ENCODE measurements around the gene LZTR1.
"Not testable (repeated sequence)": the region's sequence is repeated elsewhere in the genome, so short reads cannot be mapped to it uniquely, and the experiment has no call there.

The LZTR1 gene

DNA sequence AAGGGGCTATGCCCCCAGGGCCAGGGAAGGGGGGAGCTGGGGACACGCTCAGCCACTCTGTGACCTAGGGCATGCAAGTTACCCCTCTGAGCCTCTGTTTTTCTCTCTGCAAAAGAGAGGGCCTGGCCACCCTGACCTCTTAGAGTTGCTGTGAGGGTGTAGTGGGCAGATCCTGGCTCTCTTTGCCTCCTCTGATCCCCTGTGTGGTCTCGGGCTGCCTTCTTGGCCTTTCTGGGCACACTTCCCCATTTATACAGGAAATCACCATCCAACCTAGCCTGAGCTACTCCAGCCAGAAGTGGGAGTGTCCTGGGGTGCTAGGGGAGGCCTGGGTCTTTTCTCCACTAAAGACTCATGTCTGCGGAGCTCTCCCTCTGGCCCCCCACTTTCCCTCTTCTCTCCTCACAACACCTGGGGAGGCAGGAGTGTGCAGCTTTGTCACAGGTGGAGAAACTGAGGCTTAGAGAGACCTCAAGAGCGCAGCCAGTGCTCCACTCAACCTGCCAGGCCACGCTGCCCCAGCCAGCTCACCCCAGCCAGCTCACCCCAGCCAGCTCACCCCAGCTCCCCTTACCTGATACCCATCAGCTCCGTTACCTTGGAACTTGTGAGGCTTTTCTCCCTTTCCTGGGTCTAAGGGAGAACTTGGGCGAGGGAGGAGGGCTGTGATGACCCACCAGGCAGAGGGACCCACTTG lies 13.7 kb upstream of the LZTR1 start:
- H3K4me3 ChIP-seq (ENCODE audit: low read depth, low read length), result no peak overlapping the region
- H3K9ac ChIP-seq (ENCODE audit: low read length), result peak overlapping the region; percentile 16
- H3K27me3 ChIP-seq (ENCODE audit: control insufficient read depth, insufficient read depth, low read length), result peaks cover 76% of the 10 kb centered on the region
- H3K27ac ChIP-seq (ENCODE audit: low read depth, low read length), result no peak overlapping the region
- peaks cover 13% of the 10 kb centered on the region for H3K4me1 ChIP-seq (ENCODE audit: control insufficient read depth, insufficient read depth, low read length)
- H3K36me3 ChIP-seq (ENCODE audit: control insufficient read depth, insufficient read depth, low read length), result no peaks in the 10 kb centered on the region
- no peaks in the 10 kb centered on the region for H3K9me3 ChIP-seq (ENCODE audit: control insufficient read depth, insufficient read depth, low read depth, low read length)

DNA sequence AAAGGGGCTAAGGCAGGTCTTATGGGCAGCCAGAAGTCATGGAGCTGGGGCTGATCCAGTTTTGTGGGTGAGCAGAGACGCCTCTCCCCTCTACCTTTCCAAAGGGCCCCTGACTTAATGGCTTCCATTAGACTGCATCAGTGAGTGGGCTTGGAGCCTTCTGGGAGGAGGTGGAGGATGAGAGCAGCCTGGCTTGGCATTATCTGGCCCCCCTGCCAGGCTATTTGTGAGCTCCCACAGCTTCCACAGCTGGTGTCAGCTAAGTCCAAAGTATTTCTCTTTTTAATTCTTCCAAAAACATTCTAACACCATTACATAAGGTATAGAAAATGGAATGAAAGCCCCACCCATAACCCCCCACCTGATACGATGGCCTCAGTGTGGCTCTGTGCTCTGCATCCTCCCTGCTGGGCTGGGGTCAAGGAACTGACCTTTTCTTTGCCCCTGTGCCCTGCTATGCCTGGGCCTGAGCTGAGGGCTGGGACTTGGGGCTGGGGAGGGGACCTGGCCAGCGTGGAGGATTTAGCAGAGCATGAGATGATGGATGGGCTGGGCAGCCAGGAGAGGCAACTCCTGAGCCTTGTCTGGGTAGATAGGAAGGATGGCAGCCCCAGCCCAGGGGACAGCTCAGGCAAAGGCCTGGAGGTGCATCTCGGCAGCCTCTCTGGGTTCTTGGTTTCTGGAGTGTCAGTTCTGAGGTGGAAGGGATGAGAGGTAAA lies 11.0 kb upstream of the LZTR1 start:
- Histone ChIP-seq H3K36me3 (ENCODE audit: control insufficient read depth, insufficient read depth, low read length) (no peaks in the 10 kb centered on the region), H3K27me3 (ENCODE audit: control insufficient read depth, insufficient read depth, low read length) (peaks cover 70% of the 10 kb centered on the region), H3K9ac (ENCODE audit: low read length) (no peak overlapping the region), H3K4me3 (ENCODE audit: low read depth, low read length) (no peak overlapping the region), H3K27ac (ENCODE audit: low read depth, low read length) (no peak overlapping the region), H3K4me1 (ENCODE audit: control insufficient read depth, insufficient read depth, low read length) (peaks cover 9% of the 10 kb centered on the region), H3K9me3 (ENCODE audit: control insufficient read depth, insufficient read depth, low read depth, low read length) (no peaks in the 10 kb centered on the region)

DNA sequence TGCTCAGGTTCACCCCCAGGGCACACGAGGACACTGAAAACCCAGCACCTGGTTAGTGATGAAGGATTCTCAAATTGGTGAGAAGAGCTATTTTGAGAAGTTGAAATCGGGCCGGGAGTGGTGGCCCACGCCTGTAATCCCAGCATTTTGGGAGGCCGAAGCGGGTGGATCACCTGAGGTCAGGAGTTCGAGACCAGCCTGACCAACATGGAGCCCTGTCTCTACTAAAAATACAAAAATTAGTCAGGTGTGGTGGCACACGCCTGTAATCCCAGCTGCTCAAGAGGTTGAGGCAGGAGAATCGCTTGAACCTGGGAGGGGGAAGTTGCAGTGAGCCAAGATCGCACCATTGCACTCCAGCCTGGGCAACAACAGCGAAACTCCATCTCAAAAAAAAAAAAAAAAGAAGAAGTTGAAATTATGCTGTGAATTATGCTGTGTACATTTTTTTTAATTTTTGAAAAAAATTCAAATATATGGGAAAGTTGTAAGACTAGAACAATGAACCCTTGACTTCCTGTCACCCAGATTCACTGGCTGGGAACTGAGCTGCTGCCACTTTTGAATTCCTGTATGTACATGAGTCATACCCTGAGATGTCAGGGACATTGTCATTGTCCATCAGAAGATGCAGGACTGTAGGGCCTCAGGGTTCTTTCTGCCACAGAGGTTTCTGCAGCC lies 9.9 kb upstream of the LZTR1 start:
- peaks cover 69% of the 10 kb centered on the region for H3K27me3 ChIP-seq (ENCODE audit: control insufficient read depth, insufficient read depth, low read length)
- H3K27ac ChIP-seq (ENCODE audit: low read depth, low read length); H3K4me1 ChIP-seq (ENCODE audit: control insufficient read depth, insufficient read depth, low read length); H3K36me3 ChIP-seq (ENCODE audit: control insufficient read depth, insufficient read depth, low read length); H3K9ac ChIP-seq (ENCODE audit: low read length); H3K4me3 ChIP-seq (ENCODE audit: low read depth, low read length); H3K9me3 ChIP-seq (ENCODE audit: control insufficient read depth, insufficient read depth, low read depth, low read length): not testable (repeated sequence)

DNA sequence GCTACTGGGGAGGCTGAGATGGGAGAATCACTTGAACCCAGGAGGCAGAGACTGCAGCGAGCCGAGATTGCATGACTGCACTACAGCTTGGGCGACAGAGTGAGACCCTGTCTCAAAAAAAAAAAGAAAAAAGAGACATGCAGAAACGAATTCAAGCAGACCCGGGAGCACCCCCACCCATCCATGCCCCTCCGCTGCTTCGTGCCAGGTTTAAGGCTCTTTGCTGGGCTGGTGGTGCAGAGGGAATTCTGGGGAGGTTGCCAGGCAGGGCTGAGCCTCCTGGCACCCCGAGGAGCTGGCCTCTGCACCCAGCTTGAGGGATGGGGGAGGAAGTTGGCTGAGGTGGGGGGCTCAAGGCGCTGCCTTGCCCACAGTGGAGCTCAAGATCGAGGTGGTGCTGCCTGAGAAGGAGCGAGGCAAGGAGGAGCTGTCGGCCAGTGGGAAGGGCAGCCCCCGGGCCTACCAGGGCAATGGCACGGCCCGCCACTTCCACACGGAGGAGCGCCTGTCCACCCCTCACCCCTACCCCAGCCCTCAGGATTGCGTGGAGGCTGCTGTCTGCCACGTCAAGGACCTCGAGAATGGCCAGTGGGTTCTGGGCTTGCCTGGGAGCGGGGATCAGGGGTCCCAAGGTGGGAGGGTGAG lies 9.0 kb upstream of the LZTR1 start:
- Histone ChIP-seq H3K9ac (ENCODE audit: low read length) (no peak overlapping the region), H3K4me1 (ENCODE audit: control insufficient read depth, insufficient read depth, low read length) (peaks cover 3% of the 10 kb centered on the region), H3K9me3 (ENCODE audit: control insufficient read depth, insufficient read depth, low read depth, low read length) (0 out of 2 replicates have a peak, but pooled peaks cover 2% of the 10 kb centered on the region), H3K4me3 (ENCODE audit: low read depth, low read length) (no peak overlapping the region), H3K27ac (ENCODE audit: low read depth, low read length) (no peak overlapping the region), H3K27me3 (ENCODE audit: control insufficient read depth, insufficient read depth, low read length) (peaks cover 69% of the 10 kb centered on the region), H3K36me3 (ENCODE audit: control insufficient read depth, insufficient read depth, low read length) (no peaks in the 10 kb centered on the region)

DNA sequence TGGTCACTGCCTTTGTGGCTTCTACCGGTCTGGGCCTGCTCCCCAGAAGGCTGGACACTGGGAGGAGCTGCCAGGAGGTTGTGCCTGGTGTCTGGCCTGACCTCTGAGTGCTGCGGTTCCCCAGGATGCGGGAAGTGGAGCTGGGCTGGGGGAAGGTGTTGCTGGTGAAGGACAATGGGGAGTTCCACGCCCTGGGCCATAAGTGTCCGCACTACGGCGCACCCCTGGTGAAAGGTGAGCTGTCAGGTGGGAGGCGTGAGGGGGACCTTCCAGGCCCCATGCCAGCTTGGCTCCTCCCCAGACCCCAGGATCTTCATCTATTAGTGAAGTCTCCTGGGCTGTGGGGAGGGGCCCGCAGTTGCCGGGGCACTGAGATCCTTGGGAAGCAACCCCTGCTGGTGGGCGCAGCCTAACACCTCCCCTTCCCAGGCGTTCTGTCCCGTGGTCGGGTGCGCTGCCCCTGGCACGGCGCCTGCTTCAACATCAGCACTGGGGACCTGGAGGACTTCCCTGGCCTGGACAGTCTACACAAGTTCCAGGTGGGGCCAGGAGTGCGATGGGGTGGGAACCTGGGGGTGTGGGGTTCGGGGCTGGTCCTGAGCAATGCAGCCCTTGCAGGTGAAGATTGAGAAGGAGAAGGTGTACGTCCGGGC lies 8.3 kb upstream of the LZTR1 start:
- Histone ChIP-seq H3K9me3 (ENCODE audit: control insufficient read depth, insufficient read depth, low read depth, low read length) (peaks cover 8% of the 10 kb centered on the region), H3K4me1 (ENCODE audit: control insufficient read depth, insufficient read depth, low read length) (no peaks in the 10 kb centered on the region; the same call in 1 of the 2 replicates), H3K36me3 (ENCODE audit: control insufficient read depth, insufficient read depth, low read length) (no peaks in the 10 kb centered on the region), H3K9ac (ENCODE audit: low read length) (no peak overlapping the region), H3K27ac (ENCODE audit: low read depth, low read length) (no peak overlapping the region), H3K4me3 (ENCODE audit: low read depth, low read length) (no peak overlapping the region), H3K27me3 (ENCODE audit: control insufficient read depth, insufficient read depth, low read length) (peaks cover 68% of the 10 kb centered on the region)

DNA sequence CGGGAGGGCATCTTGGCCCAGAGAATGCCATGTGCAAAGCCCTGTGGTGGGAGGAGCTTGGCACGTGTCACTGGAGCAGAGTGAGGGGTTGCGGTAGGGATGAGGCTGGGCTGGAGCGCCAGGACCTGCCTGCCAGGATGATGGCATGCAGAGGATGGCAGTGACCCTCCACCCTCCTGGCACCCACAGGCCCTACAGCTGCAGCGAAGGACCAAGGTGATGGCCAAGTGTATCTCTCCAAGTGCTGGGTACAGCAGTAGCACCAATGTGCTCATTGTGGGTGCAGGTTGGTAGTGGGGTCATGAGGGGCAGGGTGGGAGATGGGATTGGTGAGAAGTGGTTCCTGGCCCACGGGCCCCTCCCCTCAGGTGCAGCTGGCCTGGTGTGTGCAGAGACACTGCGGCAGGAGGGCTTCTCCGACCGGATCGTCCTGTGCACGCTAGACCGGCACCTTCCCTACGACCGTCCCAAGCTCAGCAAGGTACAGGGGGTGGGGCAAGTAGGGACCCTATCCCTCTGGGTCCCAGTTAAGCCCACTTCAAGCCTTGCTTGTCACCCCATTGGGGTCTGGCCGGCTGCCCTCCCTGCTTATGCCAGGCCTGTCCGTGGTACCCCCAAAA lies 7.7 kb upstream of the LZTR1 start:
- H3K27me3 ChIP-seq (ENCODE audit: control insufficient read depth, insufficient read depth, low read length), result peaks cover 66% of the 10 kb centered on the region
- H3K36me3 ChIP-seq (ENCODE audit: control insufficient read depth, insufficient read depth, low read length), result no peaks in the 10 kb centered on the region
- no peak overlapping the region for H3K4me3 ChIP-seq (ENCODE audit: low read depth, low read length)
- no peak overlapping the region for H3K9ac ChIP-seq (ENCODE audit: low read length)
- H3K27ac ChIP-seq (ENCODE audit: low read depth, low read length), result no peak overlapping the region
- H3K9me3 ChIP-seq (ENCODE audit: control insufficient read depth, insufficient read depth, low read depth, low read length), result peaks cover 12% of the 10 kb centered on the region
- no peaks in the 10 kb centered on the region; the same call in 1 of the 2 replicates for H3K4me1 ChIP-seq (ENCODE audit: control insufficient read depth, insufficient read depth, low read length)

DNA sequence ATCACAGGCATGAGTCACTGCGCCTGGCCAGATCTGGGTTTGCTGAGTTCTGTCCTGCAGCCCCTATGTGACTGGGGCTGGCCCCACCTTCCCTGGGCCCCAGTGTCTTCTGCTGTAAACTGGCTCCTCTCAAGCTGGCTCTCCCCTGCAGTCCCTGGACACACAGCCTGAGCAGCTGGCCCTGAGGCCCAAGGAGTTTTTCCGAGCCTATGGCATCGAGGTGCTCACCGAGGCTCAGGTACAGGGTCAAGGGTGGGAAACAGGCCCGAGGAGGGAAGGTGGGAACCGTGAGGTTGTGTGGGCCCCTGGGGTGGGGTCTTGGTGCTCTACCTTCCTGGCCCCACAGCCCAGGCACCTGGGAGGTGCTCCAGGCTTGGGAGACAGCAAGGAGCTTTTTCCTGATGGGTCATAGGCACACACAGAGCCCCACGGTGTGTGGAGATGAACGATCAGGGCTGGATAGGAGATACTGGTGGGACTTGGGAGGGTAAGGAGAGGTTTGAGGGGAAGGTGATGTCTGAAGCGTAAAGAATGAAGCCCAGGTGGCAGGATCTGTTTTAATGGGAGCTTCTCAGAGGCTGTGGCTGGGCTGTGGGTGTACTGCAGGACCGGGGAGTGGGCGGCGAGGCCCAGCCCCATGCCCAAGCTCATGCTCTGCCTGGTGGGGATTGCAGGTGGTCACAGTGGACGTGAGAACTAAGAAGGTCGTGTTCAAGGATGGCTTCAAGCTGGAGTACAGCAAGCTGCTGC lies 6.4 kb upstream of the LZTR1 start:
- H3K9me3 ChIP-seq (ENCODE audit: control insufficient read depth, insufficient read depth, low read depth, low read length), result peaks cover 12% of the 10 kb centered on the region
- H3K9ac ChIP-seq (ENCODE audit: low read length), result no peak overlapping the region
- no peaks in the 10 kb centered on the region for H3K36me3 ChIP-seq (ENCODE audit: control insufficient read depth, insufficient read depth, low read length)
- H3K27ac ChIP-seq (ENCODE audit: low read depth, low read length), result no peak overlapping the region
- H3K27me3 ChIP-seq (ENCODE audit: control insufficient read depth, insufficient read depth, low read length), result peaks cover 67% of the 10 kb centered on the region
- H3K4me1 ChIP-seq (ENCODE audit: control insufficient read depth, insufficient read depth, low read length), result peaks cover 8% of the 10 kb centered on the region
- no peak overlapping the region for H3K4me3 ChIP-seq (ENCODE audit: low read depth, low read length)

DNA sequence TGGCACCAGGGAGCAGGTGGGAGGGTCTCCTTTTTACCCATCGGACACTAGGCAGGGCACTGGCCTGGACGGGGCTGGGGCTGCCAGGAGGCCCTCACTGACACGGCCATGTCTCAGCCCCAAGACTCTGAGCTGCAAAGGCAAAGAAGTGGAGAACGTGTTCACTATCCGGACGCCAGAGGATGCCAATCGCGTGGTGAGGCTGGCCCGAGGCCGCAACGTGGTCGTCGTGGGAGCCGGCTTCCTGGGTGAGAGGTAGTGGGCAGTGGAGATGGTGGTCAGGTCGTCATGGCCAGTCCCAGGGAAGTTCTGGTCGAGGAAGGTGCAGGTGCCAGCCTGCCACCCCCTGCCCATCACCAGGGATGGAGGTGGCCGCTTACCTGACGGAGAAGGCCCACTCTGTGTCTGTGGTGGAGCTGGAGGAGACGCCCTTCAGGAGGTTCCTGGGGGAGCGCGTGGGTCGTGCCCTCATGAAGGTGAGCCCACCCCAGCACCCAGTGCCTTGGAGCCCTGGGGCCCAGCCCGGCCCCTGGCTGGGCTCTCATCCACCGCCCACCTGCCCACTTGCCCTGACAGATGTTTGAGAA lies 5.7 kb upstream of the LZTR1 start:
- no peak overlapping the region for H3K27ac ChIP-seq (ENCODE audit: low read depth, low read length)
- peaks cover 63% of the 10 kb centered on the region for H3K27me3 ChIP-seq (ENCODE audit: control insufficient read depth, insufficient read depth, low read length)
- peaks cover 10% of the 10 kb centered on the region for H3K4me1 ChIP-seq (ENCODE audit: control insufficient read depth, insufficient read depth, low read length)
- H3K36me3 ChIP-seq (ENCODE audit: control insufficient read depth, insufficient read depth, low read length), result no peaks in the 10 kb centered on the region
- H3K9me3 ChIP-seq (ENCODE audit: control insufficient read depth, insufficient read depth, low read depth, low read length), result peaks cover 12% of the 10 kb centered on the region
- no peak overlapping the region for H3K4me3 ChIP-seq (ENCODE audit: low read depth, low read length)
- no peak overlapping the region for H3K9ac ChIP-seq (ENCODE audit: low read length)

DNA sequence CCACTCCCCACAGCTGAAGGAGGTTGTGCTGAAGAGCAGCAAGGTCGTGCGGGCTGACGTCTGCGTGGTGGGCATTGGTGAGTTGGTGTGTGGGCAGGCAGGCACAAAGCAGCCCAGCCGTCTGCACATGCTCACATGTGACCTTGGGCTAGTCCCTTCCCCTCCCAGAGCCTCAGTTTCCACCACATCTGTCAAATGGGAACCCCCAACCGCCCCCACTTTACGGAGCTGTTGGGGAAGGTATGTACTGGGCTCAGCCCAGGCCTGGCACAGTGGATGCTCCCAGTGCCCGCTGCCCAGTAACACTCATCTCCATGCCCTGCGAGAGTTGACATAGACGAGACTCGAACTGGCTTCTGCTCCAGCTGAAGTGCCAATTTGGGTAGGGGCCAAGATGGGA lies 5.1 kb upstream of the LZTR1 start:
- peaks cover 61% of the 10 kb centered on the region for H3K27me3 ChIP-seq (ENCODE audit: control insufficient read depth, insufficient read depth, low read length)
- H3K4me1 ChIP-seq (ENCODE audit: control insufficient read depth, insufficient read depth, low read length), result peaks cover 13% of the 10 kb centered on the region
- H3K4me3 ChIP-seq (ENCODE audit: low read depth, low read length), result no peak overlapping the region
- H3K9ac ChIP-seq (ENCODE audit: low read length), result no peak overlapping the region
- peaks cover 12% of the 10 kb centered on the region for H3K9me3 ChIP-seq (ENCODE audit: control insufficient read depth, insufficient read depth, low read depth, low read length)
- no peaks in the 10 kb centered on the region for H3K36me3 ChIP-seq (ENCODE audit: control insufficient read depth, insufficient read depth, low read length)
- no peak overlapping the region for H3K27ac ChIP-seq (ENCODE audit: low read depth, low read length)

All from HUES6 (cell line).